Breast epithelium (tissue), 3 donors: ENCODE measurements around the gene PTPRG.

Source experiments
- POLR2A ChIP-seq: fragments of 450-650 bp; IDR thresholded peaks from one replicate; pipeline ENCODE4 v1.6.1; 2016; ENCODE audit warnings: antibody characterized with exemption, mild to moderate bottlenecking, moderate library complexity
- POLR2AphosphoS5 ChIP-seq, 3 donors: sonication (generic); formaldehyde crosslinking; IDR thresholded peaks; one replicate each; pipeline ENCODE4 v1.6.1; 2017; ENCODE audit warnings: antibody characterized with exemption in 3 of 3
- TF ChIP-seq, protein P1 (sequence below), 3 donors: fragments of 450-650 bp; IDR thresholded peaks; one replicate each; pipeline ENCODE4 v1.5.1; 2016 to 2017; ENCODE audit warnings: antibody characterized with exemption in 3 of 3, mild to moderate bottlenecking in 3 of 3, moderate library complexity in 3 of 3

- TF ChIP-seq, protein P1, sequence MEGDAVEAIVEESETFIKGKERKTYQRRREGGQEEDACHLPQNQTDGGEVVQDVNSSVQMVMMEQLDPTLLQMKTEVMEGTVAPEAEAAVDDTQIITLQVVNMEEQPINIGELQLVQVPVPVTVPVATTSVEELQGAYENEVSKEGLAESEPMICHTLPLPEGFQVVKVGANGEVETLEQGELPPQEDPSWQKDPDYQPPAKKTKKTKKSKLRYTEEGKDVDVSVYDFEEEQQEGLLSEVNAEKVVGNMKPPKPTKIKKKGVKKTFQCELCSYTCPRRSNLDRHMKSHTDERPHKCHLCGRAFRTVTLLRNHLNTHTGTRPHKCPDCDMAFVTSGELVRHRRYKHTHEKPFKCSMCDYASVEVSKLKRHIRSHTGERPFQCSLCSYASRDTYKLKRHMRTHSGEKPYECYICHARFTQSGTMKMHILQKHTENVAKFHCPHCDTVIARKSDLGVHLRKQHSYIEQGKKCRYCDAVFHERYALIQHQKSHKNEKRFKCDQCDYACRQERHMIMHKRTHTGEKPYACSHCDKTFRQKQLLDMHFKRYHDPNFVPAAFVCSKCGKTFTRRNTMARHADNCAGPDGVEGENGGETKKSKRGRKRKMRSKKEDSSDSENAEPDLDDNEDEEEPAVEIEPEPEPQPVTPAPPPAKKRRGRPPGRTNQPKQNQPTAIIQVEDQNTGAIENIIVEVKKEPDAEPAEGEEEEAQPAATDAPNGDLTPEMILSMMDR (IDR thresholded peaks at IDR 0.05), result no peak
- TF ChIP-seq POLR2AphosphoS5 (IDR thresholded peaks at IDR 0.05), result no peak
- no peak for TF ChIP-seq POLR2A
Measured at GRCh38 chr3:62139957-62140356, 578.6 kb downstream of the PTPRG start.
